Measurements from ENCODE around the gene PRKCH.

PRKCH gene

GRCh38 chr14:61532123-61532505, 210.7 kb downstream of the PRKCH start:
- DNase-seq (ENCODE audit: low spot score), result no peak

GRCh38 chr14:61532763-61533162, 211.4 kb downstream of the PRKCH start:
- DNase-seq (ENCODE audit: low spot score), result no peak

- no peak for DNase-seq (ENCODE audit: low spot score)
Observed at GRCh38 chr14:61533513-61534255, 212.3 kb downstream of the PRKCH start.

DNA sequence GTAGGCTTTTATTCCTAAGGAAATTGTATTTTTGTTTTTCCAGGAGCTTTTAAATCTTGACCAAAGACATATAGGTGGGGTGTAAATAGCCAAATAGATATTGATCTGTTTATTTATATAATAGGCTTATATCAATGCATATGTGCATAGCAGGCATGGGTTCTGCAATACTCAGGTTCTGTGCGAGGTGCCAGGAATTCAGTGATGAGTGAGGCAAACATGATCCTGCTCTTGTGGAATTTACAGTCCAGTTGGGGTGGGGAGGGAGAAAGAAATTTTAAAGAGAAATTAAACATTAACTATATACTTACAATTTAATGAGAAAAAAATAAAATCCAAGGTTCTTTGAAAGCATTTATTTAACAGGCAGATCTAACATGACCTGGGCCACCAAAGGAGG, 213.7 kb downstream of the PRKCH start:
- DNase-seq (ENCODE audit: low spot score), result peak; percentile 67

- DNase-seq (ENCODE audit: low spot score), result peak; percentile 47
Observed at GRCh38 chr14:61535458-61535857, 214.1 kb downstream of the PRKCH start.

- peak; percentile 68 for DNase-seq (ENCODE audit: low spot score)
Observed at GRCh38 chr14:61536661-61537562, 215.5 kb downstream of the PRKCH start.

- peak; percentile 99 for DNase-seq (ENCODE audit: low spot score)
Observed at GRCh38 chr14:61537563-61538463, 216.4 kb downstream of the PRKCH start.

DNA sequence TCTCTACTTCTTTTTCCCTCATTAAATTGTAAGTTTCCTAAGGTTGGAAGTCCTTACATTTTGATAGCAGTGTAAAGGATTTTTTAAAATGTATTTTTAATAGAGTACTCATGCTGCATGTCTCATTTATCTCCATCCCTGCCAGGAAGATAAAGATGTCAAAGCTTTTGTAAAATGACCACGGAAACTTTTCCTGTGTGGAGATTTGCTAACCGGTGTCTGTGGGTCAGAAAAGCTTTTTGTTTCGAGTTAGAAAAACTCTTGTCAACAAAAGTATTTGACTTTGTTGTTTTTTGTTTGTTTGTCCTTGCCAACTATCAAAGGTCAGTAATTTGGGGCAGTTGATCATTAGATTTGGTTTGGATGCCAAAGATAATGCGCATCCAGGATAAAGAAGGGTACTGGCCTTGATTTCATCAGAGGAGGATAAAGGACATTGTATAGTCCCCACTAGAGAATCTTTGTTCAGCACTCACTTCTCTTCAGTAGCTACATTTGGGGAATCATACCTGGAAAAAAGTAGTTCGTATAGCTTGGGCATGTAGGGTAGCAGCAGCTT, 217.2 kb downstream of the PRKCH start:
- DNase-seq (ENCODE audit: low spot score), result no peak

- DNase-seq (ENCODE audit: low spot score), result no peak
Observed at GRCh38 chr14:61539631-61540030, 218.3 kb downstream of the PRKCH start.

DNA sequence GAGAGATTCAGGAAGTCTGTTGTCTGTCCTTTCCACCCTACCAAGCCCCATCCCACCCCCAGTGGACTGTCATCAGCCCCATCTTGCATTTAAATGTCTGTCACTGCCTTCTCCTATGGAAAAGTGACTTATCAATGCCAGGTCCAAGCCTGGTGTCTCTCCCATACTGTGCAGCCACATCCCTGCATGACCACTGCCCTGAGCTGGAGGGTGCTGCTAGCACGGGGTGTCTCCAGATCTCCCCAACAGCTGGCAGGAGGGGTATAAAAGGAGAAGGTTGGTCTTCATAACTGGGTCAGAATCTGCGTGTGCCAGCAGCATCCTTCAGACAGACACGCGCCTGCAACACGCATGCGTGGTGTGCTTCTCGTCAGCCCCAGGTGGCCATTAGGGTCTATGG, 219.6 kb downstream of the PRKCH start:
- no peak for DNase-seq (ENCODE audit: low spot score)

- no peak for DNase-seq (ENCODE audit: low spot score)
Observed at GRCh38 chr14:61542848-61543790, 221.7 kb downstream of the PRKCH start.

DNA sequence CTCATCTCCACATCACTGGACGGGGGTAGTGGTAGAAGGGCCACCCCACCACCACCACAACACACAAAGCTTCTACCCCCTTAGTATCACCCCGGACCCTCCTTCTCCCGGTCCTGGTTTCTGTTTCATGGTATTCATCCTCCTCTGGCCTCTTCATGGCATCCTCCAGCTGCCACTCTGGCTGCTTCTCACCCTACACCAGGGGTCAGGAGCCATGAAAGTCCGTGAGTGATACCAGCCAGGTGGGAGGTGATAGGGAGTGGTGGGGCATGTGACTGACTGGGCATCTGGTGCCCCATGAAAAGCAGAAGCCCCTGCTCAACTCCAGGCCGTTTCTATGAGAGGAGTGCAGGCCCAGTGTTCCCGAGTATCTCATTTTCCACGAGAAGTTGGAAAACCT, 222.6 kb downstream of the PRKCH start:
- no peak for DNase-seq (ENCODE audit: low spot score)

GRCh38 chr14:61544448-61545330, 223.3 kb downstream of the PRKCH start:
- no peak for DNase-seq (ENCODE audit: low spot score)

DNA sequence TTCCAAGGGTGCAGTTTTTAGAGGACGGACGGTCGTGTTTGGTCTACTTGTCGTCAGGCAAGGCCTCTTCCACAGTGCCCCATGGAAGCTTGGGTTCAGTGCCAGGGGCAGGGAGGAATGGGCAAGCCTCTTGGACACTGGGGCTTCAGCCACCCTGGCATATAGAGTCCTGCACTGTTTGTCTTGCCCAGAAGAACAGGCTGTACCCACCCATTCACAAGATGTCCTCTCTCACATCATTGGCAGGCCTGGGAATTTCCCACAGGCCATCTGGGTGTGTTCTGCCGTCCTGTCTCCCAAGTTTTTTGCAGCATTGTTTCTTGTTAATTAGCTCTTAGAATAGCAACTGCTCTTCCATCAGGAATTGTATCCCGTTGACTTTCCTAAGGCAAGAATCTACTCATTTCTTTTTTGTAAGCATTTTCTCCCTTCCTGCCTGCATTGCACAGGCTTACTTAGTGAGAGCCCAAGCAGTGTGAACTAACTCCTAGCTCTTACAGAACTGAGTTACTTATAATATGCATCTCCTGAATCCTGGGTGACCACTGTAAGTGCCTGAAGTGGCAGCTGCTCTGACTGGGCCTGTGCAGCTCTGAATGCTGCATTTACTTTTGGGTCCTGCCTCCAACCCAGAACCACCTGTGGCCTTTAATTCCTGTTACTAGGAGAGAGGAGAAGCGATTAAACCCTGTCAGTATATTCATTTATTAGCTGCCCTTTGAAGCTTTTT, 224.5 kb downstream of the PRKCH start:
- DNase-seq (ENCODE audit: low spot score), result no peak

- DNase-seq (ENCODE audit: low spot score), result peak; percentile 88
Observed at GRCh38 chr14:61547186-61548069, 226.0 kb downstream of the PRKCH start.

GRCh38 chr14:61549425-61549824, 228.0 kb downstream of the PRKCH start:
- DNase-seq (ENCODE audit: low spot score), result peak; percentile 75

- DNase-seq (ENCODE audit: low spot score), result no peak
Observed at GRCh38 chr14:61551384-61551783, 230.0 kb downstream of the PRKCH start.

DNA sequence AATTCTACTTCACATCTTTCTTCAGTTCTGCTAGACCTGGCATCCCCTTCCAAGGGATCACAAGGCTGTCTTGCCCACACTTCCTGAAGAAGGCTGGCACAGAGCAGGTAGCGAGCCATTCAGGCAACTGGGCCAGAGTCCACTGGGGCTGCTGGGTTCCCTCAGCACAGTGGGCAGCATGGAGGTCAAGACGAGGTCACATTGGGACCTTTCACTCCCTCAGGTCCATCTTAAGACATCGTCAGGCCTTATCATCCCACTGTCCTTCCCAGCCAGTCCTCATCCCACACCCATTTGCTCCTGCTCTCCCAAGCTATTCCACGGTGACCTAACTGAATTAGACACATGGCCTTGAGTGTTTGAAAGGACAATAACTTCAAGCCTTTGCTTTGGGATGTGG, 230.9 kb downstream of the PRKCH start:
- DNase-seq (ENCODE audit: low spot score), result no peak
